GM23248 (cell line): Measurements from ENCODE around the gene SPPL2C. TPM values are rescaled to one million over a fixed set of nuclear protein-coding genes. Genes with fewer than 3 reads are reported as not detected.

ENCODE experiments used
- DNase-seq: peaks from one replicate; pipeline ENCODE4 v3.0.0-alpha.2; 2015
- H2AFZ ChIP-seq: fragments of 200-600 bp; sonication (generic); 2 replicates; pipeline ENCODE4 v1.6.1; 2016; ENCODE audit warnings: antibody characterized with exemption
- H3F3A ChIP-seq: fragments of 200-600 bp; sonication (generic); 2 replicates; pipeline ENCODE4 v1.6.1; 2016; ENCODE audit warnings: mild to moderate bottlenecking, antibody characterized with exemption, mixed run types; ENCODE audit not compliant: insufficient read depth
- H3K27ac ChIP-seq: fragments of 200-600 bp; sonication (generic); 2 replicates; pipeline ENCODE4 v1.5.1; 2016; ENCODE audit warnings: mild to moderate bottlenecking
- H3K27me3 ChIP-seq: fragments of 200-600 bp; sonication (generic); replicated peaks from 2 replicates; pipeline ENCODE4 v1.6.1; 2016; ENCODE audit warnings: mild to moderate bottlenecking; ENCODE audit not compliant: insufficient read depth
- H3K36me3 ChIP-seq: fragments of 200-600 bp; sonication (generic); 2 replicates; pipeline ENCODE4 v1.6.1; 2016; ENCODE audit warnings: low read depth, mild to moderate bottlenecking
- H3K4me1 ChIP-seq: fragments of 200-600 bp; sonication (generic); 2 replicates; pipeline ENCODE4 v1.6.1; 2016; ENCODE audit warnings: mild to moderate bottlenecking; ENCODE audit not compliant: insufficient read depth
- H3K4me2 ChIP-seq: fragments of 200-600 bp; sonication (generic); one replicate; pipeline ENCODE4 v1.6.1; 2016; ENCODE audit warnings: mild to moderate bottlenecking; ENCODE audit not compliant: unreplicated experiment
- H3K4me3 ChIP-seq: fragments of 200-600 bp; sonication (generic); 2 replicates; pipeline ENCODE4 v1.5.1; 2016; ENCODE audit warnings: mild to moderate bottlenecking
- H3K79me2 ChIP-seq: fragments of 200-600 bp; sonication (generic); 2 replicates; pipeline ENCODE4 v1.6.1; 2016; ENCODE audit warnings: mild to moderate bottlenecking; ENCODE audit not compliant: insufficient read depth
- H3K9ac ChIP-seq: fragments of 200-600 bp; sonication (generic); 2 replicates; pipeline ENCODE4 v1.6.1; 2016; ENCODE audit warnings: mild to moderate bottlenecking
- H3K9me2 ChIP-seq: fragments of 200-600 bp; sonication (generic); 2 replicates; pipeline ENCODE4 v1.6.1; 2016; ENCODE audit warnings: mixed run types, mild to moderate bottlenecking, moderate library complexity; ENCODE audit not compliant: insufficient read depth
- H3K9me3 ChIP-seq: fragments of 200-600 bp; sonication (generic); one replicate; pipeline ENCODE4 v1.6.1; 2017; ENCODE audit warnings: low read depth
- H4K20me1 ChIP-seq: fragments of 200-600 bp; sonication (generic); 2 replicates; pipeline ENCODE4 v1.6.0; 2016; ENCODE audit not compliant: insufficient read depth
- EZH2 ChIP-seq: fragments of 200-600 bp; sonication (generic); IDR thresholded peaks from 2 replicates; pipeline ENCODE4 v1.6.1; 2018; ENCODE audit warnings: antibody characterized with exemption, mild to moderate bottlenecking; ENCODE audit not compliant: insufficient read depth, poor library complexity, severe bottlenecking
- EZH2phosphoT487 ChIP-seq: fragments of 200-600 bp; sonication (generic); IDR thresholded peaks from 2 replicates; pipeline ENCODE4 v1.6.1; 2018; ENCODE audit warnings: antibody characterized with exemption, moderate library complexity, mild to moderate bottlenecking, low read depth; ENCODE audit not compliant: insufficient read depth
- WGBS, 2 experiments: methylation state at CpG; one replicate each; pipeline ENCODE4 v1.1.6; 2015 to 2017; ENCODE audit warnings: low lambda C conversion rate in 2 of 2, low coverage in 1 of 2; ENCODE audit errors: missing lambda C conversion rate in 2 of 2; 5-methylcytosine and 5-hydroxymethylcytosine counted together
- in situ Hi-C: fragments of 300-500 bp; cut with MboI; formaldehyde crosslinking; loops from 2 replicates; pipeline ENCODE4 v1.15.0; 2020
- polyA plus RNA-seq: library from polyadenylated mRNA; unstranded; fragments of >200 nt; fragmentation: Nextera tagmentation; extraction: Ambion mirVana; gene quantifications from 2 replicates; pipeline ENCODE4 v1.2.1, GENCODE V29; 2016
- total RNA-seq: library from RNA; depleted of rRNA; stranded (reverse); fragments of >200 nt; shearing (Covaris generic); gene quantifications from 2 replicates; pipeline ENCODE4 v1.2.3, GENCODE V29; 2014

SPPL2C gene
- total and polyA plus RNA-seq, 2 experiments from 2014 or later, result not detected

GRCh38 chr17:45873728-45874127 lies 29.0 kb downstream of the SPPL2C start:
- H3K9me3 ChIP-seq, result no peaks in the 10 kb centered on the region
- no peaks in the 10 kb centered on the region for H3K36me3 ChIP-seq
- no peak overlapping the region for H3K27ac ChIP-seq
- no peak overlapping the region for H3K4me3 ChIP-seq
- H4K20me1 ChIP-seq, result no peaks in the 10 kb centered on the region
- peaks cover 9% of the 10 kb centered on the region for H3K27me3 ChIP-seq
- H3F3A ChIP-seq, result no peaks in the 10 kb centered on the region
- no peak for DNase-seq
- no peaks in the 10 kb centered on the region for H3K9me2 ChIP-seq
- H2AFZ ChIP-seq, result no peak overlapping the region
- in situ Hi-C loops, result no loop called here
- TF ChIP-seq EZH2phosphoT487 (no peak), EZH2 (no peak)
- no peak overlapping the region for H3K9ac ChIP-seq
- H3K79me2 ChIP-seq, result no peaks in the 10 kb centered on the region
- WGBS, 2 experiments, result 8 to 13% methylated on average over 6 of the region's 6 CpGs
- H3K4me1 ChIP-seq, result no peaks in the 10 kb centered on the region
- no peak overlapping the region for H3K4me2 ChIP-seq

- no peak for DNase-seq
- Histone ChIP-seq H3K27ac (no peak overlapping the region), H3K9ac (no peak overlapping the region), H3K4me1 (no peaks in the 10 kb centered on the region), H3K9me3 (no peaks in the 10 kb centered on the region), H2AFZ (no peak overlapping the region), H3K36me3 (no peaks in the 10 kb centered on the region), H4K20me1 (no peaks in the 10 kb centered on the region), H3K9me2 (no peaks in the 10 kb centered on the region), H3K4me2 (no peak overlapping the region), H3K4me3 (no peak overlapping the region), H3F3A (no peaks in the 10 kb centered on the region), H3K27me3 (peaks cover 9% of the 10 kb centered on the region), H3K79me2 (no peaks in the 10 kb centered on the region)
- 26 to 39% methylated on average over 3 of the region's 3 CpGs for WGBS, 2 experiments
- TF ChIP-seq EZH2phosphoT487, result no peak
- TF ChIP-seq EZH2, result no peak
- in situ Hi-C loops, result no loop called here
These were observed 29.5 kb downstream of the SPPL2C start for GRCh38 chr17:45874151-45874550.

GRCh38 chr17:45876539-45876938 lies 31.9 kb downstream of the SPPL2C start:
- H3K4me2 ChIP-seq, result no peak overlapping the region
- H3K36me3 ChIP-seq, result no peaks in the 10 kb centered on the region
- no peak overlapping the region for H2AFZ ChIP-seq
- no peak overlapping the region for H3K27ac ChIP-seq
- H4K20me1 ChIP-seq, result no peaks in the 10 kb centered on the region
- no peaks in the 10 kb centered on the region for H3K4me1 ChIP-seq
- no peak overlapping the region for H3K4me3 ChIP-seq
- H3K9me2 ChIP-seq, result no peaks in the 10 kb centered on the region
- H3K79me2 ChIP-seq, result no peaks in the 10 kb centered on the region
- 64 to 68% methylated on average over 3 of the region's 3 CpGs for WGBS, 2 experiments
- TF ChIP-seq EZH2, result no peak
- TF ChIP-seq EZH2phosphoT487, result no peak
- in situ Hi-C loops, result no loop called here
- DNase-seq, result no peak
- H3F3A ChIP-seq, result no peaks in the 10 kb centered on the region
- H3K27me3 ChIP-seq, result peaks cover 9% of the 10 kb centered on the region
- no peak overlapping the region for H3K9ac ChIP-seq
- H3K9me3 ChIP-seq, result no peaks in the 10 kb centered on the region

- Histone ChIP-seq H3K9me3 (no peaks in the 10 kb centered on the region), H2AFZ (no peak overlapping the region), H3K9me2 (no peaks in the 10 kb centered on the region), H3K36me3 (no peaks in the 10 kb centered on the region), H4K20me1 (no peaks in the 10 kb centered on the region), H3K4me1 (no peaks in the 10 kb centered on the region), H3F3A (no peaks in the 10 kb centered on the region), H3K27ac (no peak overlapping the region), H3K9ac (no peak overlapping the region), H3K27me3 (peaks cover 9% of the 10 kb centered on the region), H3K4me2 (no peak overlapping the region), H3K79me2 (no peaks in the 10 kb centered on the region), H3K4me3 (no peak overlapping the region)
- in situ Hi-C loops, result no loop called here
- TF ChIP-seq EZH2phosphoT487 (no peak), EZH2 (no peak)
- no peak for DNase-seq
- 41 to 45% methylated on average over 1 of the region's 1 CpG for WGBS, 2 experiments
These were observed 32.8 kb downstream of the SPPL2C start for GRCh38 chr17:45877467-45877866.

GRCh38 chr17:45883063-45883462 lies 38.4 kb downstream of the SPPL2C start:
- no peak for DNase-seq
- Histone ChIP-seq H3K36me3 (no peaks in the 10 kb centered on the region), H3K4me1 (no peaks in the 10 kb centered on the region), H3K9ac (no peak overlapping the region), H3K4me2 (no peak overlapping the region), H3K9me2 (no peaks in the 10 kb centered on the region), H3K27me3 (no peaks in the 10 kb centered on the region), H4K20me1 (no peaks in the 10 kb centered on the region), H3K4me3 (no peak overlapping the region), H3F3A (no peaks in the 10 kb centered on the region), H2AFZ (no peak overlapping the region), H3K9me3 (no peaks in the 10 kb centered on the region), H3K27ac (no peak overlapping the region), H3K79me2 (no peaks in the 10 kb centered on the region)
- TF ChIP-seq EZH2 (no peak), EZH2phosphoT487 (no peak)
- 75 to 79% methylated on average over 2 of the region's 2 CpGs for WGBS, 2 experiments
- in situ Hi-C loops, result no loop called here
